SK-N-SH treated with all-trans-retinoic acid at 6 μM for 48 hours (cell line): ENCODE data around the gene OR7G1.

Experiments used
- ATAC-seq: fragments of 200-7000 bp; cut with Tn5 transposase; 3 replicates; pipeline ENCODE4 v1.9.1; 2020; ENCODE audit warnings: mild to moderate bottlenecking, moderate library complexity
- ARNTL ChIP-seq: fragments of 450-650 bp; formaldehyde crosslinking; IDR thresholded peaks from 2 replicates; pipeline ENCODE4 v1.5.0; 2020; ENCODE audit warnings: low read depth, mild to moderate bottlenecking, moderate library complexity, borderline replicate concordance
- BACH2 ChIP-seq: fragments of 250-450 bp; sonication (Bioruptor Pico); IDR thresholded peaks from 2 replicates; pipeline ENCODE4 v1.9.0; 2021; ENCODE audit warnings: mild to moderate bottlenecking, borderline replicate concordance
- CSDC2 ChIP-seq: fragments of 250-450 bp; sonication (Bioruptor Pico); IDR thresholded peaks from 2 replicates; pipeline ENCODE4 v1.5.0; 2020; ENCODE audit warnings: mild to moderate bottlenecking, moderate library complexity
- CSRNP3 ChIP-seq: fragments of 250-450 bp; sonication (Bioruptor Pico); IDR thresholded peaks from 2 replicates; pipeline ENCODE4 v1.5.1; 2021; ENCODE audit warnings: mild to moderate bottlenecking, moderate library complexity
- ESRRG ChIP-seq: fragments of 250-450 bp; sonication (Bioruptor Pico); IDR thresholded peaks from 2 replicates; pipeline ENCODE4 v1.6.1; 2021; ENCODE audit warnings: mild to moderate bottlenecking
- GLIS3 ChIP-seq: fragments of 250-450 bp; sonication (Bioruptor Pico); IDR thresholded peaks from 2 replicates; pipeline ENCODE4 v1.5.0; 2020; ENCODE audit warnings: mild to moderate bottlenecking, moderate library complexity
- ISL1 ChIP-seq: fragments of 250-450 bp; sonication (Bioruptor Pico); IDR thresholded peaks from 2 replicates; pipeline ENCODE4 v2.1.2; 2022; ENCODE audit warnings: mild to moderate bottlenecking, moderate library complexity
- OSR1 ChIP-seq: fragments of 250-450 bp; sonication (Bioruptor Pico); IDR thresholded peaks from 2 replicates; pipeline ENCODE4 v1.8.0; 2022; ENCODE audit warnings: moderate library complexity, mild to moderate bottlenecking, inconsistent platforms
- PATZ1 ChIP-seq: fragments of 250-450 bp; sonication (Bioruptor Pico); IDR thresholded peaks from 2 replicates; pipeline ENCODE4 v1.8.0; 2020; ENCODE audit warnings: mild to moderate bottlenecking, moderate library complexity, borderline replicate concordance
- PPARA ChIP-seq: fragments of 250-450 bp; sonication (Bioruptor Pico); IDR thresholded peaks from 2 replicates; pipeline ENCODE4 v1.5.0; 2020; ENCODE audit warnings: mild to moderate bottlenecking, borderline replicate concordance
- RARB ChIP-seq: fragments of 250-450 bp; sonication (Bioruptor Pico); IDR thresholded peaks from 2 replicates; pipeline ENCODE4 v1.8.0; 2021; ENCODE audit warnings: mild to moderate bottlenecking, moderate library complexity
- SNAI2 ChIP-seq: fragments of 250-450 bp; sonication (Bioruptor Pico); IDR thresholded peaks from 2 replicates; pipeline ENCODE4 v1.5.0; 2020; ENCODE audit warnings: mild to moderate bottlenecking, moderate library complexity
- TCF4 ChIP-seq: fragments of 250-450 bp; sonication (Bioruptor Pico); IDR thresholded peaks from 2 replicates; pipeline ENCODE4 v1.8.0; 2021; ENCODE audit warnings: mild to moderate bottlenecking, moderate library complexity, borderline replicate concordance
- TOX ChIP-seq: fragments of 250-450 bp; sonication (Bioruptor Pico); IDR thresholded peaks from 2 replicates; pipeline ENCODE4 v1.8.0; 2021; ENCODE audit warnings: mild to moderate bottlenecking, moderate library complexity, borderline replicate concordance
- ZC3H10 ChIP-seq: fragments of 250-450 bp; sonication (Bioruptor Pico); IDR thresholded peaks from 2 replicates; pipeline ENCODE4 v1.5.1; 2021; ENCODE audit warnings: mild to moderate bottlenecking, moderate library complexity
- ZFP3 ChIP-seq: fragments of 250-450 bp; sonication (Bioruptor Pico); IDR thresholded peaks from 2 replicates; pipeline ENCODE4 v1.5.0; 2020; ENCODE audit warnings: mild to moderate bottlenecking, moderate library complexity
- ZFP30 ChIP-seq: fragments of 450-650 bp; formaldehyde crosslinking; IDR thresholded peaks from 2 replicates; pipeline ENCODE4 v1.5.0; 2022; ENCODE audit warnings: mild to moderate bottlenecking, moderate library complexity
- ZNF565 ChIP-seq: fragments of 450-650 bp; formaldehyde crosslinking; conservative IDR thresholded peaks from 2 replicates; pipeline ENCODE4 v1.5.0; 2020; ENCODE audit warnings: low read depth, mild to moderate bottlenecking, moderate library complexity
- ZNF70 ChIP-seq: fragments of 450-650 bp; formaldehyde crosslinking; IDR thresholded peaks from 2 replicates; pipeline ENCODE4 v1.5.0; 2020; ENCODE audit warnings: mild to moderate bottlenecking, moderate library complexity
- ZNF8 ChIP-seq: fragments of 450-650 bp; formaldehyde crosslinking; IDR thresholded peaks from 2 replicates; pipeline ENCODE4 v1.5.0; 2020; ENCODE audit warnings: mild to moderate bottlenecking, moderate library complexity
- TF ChIP-seq, protein P1 (sequence below): fragments of 250-450 bp; sonication (Bioruptor Pico); IDR thresholded peaks from 2 replicates; pipeline ENCODE4 v1.8.0; 2021; ENCODE audit warnings: low read depth, mild to moderate bottlenecking, moderate library complexity, borderline replicate concordance
- TF ChIP-seq, protein P2 (sequence below): fragments of 250-450 bp; sonication (Bioruptor Pico); IDR thresholded peaks from 2 replicates; pipeline ENCODE4 v1.5.0; 2020; ENCODE audit warnings: mild to moderate bottlenecking, moderate library complexity

OR7G1 gene

DNA sequence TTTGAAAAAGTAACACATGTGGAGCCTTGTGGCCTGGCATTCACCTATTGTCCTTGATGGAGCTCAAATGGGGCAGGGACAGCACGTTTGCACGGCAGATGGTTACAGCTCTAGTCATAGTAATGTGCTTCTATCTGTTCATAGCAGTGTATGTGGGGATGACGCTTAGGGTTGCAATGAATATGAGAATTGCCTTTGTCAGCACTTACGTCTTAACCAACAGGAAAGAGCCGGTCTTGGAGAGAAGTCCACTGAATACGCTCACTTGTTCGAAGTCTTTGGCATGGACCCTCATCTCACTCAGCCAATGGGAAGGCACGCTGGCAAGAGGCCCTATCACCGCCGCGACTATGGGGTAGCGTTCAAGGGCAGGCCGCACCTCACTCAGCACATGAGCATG is 44.3 kb upstream of the OR7G1 start:
- ATAC-seq, result no peak
- TF ChIP-seq ZNF565 (CRISPR knock-in tag), result no peak
- TF ChIP-seq BACH2 (CRISPR knock-in tag), result no peak
- TF ChIP-seq PPARA, result no peak
- no peak for TF ChIP-seq ARNTL (CRISPR knock-in tag)
- TF ChIP-seq CSDC2, result no peak
- TF ChIP-seq CSRNP3 (CRISPR knock-in tag), result no peak
- no peak for TF ChIP-seq SNAI2 (CRISPR knock-in tag)
- TF ChIP-seq ZC3H10 (CRISPR knock-in tag), result no peak
- TF ChIP-seq ISL1, result no peak
- TF ChIP-seq, protein P1, sequence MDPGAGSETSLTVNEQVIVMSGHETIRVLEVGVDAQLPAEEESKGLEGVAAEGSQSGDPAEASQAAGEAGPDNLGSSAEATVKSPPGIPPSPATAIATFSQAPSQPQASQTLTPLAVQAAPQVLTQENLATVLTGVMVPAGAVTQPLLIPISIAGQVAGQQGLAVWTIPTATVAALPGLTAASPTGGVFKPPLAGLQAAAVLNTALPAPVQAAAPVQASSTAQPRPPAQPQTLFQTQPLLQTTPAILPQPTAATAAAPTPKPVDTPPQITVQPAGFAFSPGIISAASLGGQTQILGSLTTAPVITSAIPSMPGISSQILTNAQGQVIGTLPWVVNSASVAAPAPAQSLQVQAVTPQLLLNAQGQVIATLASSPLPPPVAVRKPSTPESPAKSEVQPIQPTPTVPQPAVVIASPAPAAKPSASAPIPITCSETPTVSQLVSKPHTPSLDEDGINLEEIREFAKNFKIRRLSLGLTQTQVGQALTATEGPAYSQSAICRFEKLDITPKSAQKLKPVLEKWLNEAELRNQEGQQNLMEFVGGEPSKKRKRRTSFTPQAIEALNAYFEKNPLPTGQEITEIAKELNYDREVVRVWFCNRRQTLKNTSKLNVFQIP (CRISPR knock-in tag), result no peak
- TF ChIP-seq GLIS3, result no peak
- no peak for TF ChIP-seq RARB (CRISPR knock-in tag)
- TF ChIP-seq TOX, result no peak
- TF ChIP-seq ZNF70, result no peak
- TF ChIP-seq ZFP30, result no peak
- no peak for TF ChIP-seq ZFP3 (CRISPR knock-in tag)
- TF ChIP-seq ESRRG (CRISPR knock-in tag), result no peak
- TF ChIP-seq, all 23 proteins: peak for 0

DNA sequence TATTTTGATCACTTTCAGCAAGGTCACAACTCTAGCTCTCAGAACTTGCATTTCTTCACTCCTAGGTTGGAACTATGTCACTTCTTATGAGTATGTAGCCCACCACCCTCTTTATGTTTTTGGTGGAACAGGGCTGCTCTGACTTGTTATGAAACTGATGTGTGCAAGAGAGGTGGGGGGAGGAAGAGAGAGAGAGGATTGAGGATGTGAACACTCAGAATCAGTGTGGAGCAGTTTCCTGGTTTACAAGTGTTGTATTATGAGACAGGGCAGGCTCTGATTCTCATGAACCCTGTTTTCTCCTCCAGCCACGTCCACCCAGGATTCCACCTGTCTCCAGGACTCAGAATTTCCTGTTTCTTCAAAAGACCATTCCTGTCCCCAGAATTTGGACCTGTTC is 40.7 kb upstream of the OR7G1 start:
- TF ChIP-seq ZNF8 (CRISPR knock-in tag) (no peak), RARB (CRISPR knock-in tag) (no peak), ARNTL (CRISPR knock-in tag) (no peak), TCF4 (CRISPR knock-in tag) (no peak), ZC3H10 (CRISPR knock-in tag) (no peak), GLIS3 (no peak), ZFP3 (CRISPR knock-in tag) (no peak)
- TF ChIP-seq, protein P1 (CRISPR knock-in tag), result no peak
- TF ChIP-seq, protein P2, sequence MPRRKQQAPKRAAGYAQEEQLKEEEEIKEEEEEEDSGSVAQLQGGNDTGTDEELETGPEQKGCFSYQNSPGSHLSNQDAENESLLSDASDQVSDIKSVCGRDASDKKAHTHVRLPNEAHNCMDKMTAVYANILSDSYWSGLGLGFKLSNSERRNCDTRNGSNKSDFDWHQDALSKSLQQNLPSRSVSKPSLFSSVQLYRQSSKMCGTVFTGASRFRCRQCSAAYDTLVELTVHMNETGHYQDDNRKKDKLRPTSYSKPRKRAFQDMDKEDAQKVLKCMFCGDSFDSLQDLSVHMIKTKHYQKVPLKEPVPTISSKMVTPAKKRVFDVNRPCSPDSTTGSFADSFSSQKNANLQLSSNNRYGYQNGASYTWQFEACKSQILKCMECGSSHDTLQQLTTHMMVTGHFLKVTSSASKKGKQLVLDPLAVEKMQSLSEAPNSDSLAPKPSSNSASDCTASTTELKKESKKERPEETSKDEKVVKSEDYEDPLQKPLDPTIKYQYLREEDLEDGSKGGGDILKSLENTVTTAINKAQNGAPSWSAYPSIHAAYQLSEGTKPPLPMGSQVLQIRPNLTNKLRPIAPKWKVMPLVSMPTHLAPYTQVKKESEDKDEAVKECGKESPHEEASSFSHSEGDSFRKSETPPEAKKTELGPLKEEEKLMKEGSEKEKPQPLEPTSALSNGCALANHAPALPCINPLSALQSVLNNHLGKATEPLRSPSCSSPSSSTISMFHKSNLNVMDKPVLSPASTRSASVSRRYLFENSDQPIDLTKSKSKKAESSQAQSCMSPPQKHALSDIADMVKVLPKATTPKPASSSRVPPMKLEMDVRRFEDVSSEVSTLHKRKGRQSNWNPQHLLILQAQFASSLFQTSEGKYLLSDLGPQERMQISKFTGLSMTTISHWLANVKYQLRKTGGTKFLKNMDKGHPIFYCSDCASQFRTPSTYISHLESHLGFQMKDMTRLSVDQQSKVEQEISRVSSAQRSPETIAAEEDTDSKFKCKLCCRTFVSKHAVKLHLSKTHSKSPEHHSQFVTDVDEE (CRISPR knock-in tag), result no peak
- no peak for ATAC-seq

DNA sequence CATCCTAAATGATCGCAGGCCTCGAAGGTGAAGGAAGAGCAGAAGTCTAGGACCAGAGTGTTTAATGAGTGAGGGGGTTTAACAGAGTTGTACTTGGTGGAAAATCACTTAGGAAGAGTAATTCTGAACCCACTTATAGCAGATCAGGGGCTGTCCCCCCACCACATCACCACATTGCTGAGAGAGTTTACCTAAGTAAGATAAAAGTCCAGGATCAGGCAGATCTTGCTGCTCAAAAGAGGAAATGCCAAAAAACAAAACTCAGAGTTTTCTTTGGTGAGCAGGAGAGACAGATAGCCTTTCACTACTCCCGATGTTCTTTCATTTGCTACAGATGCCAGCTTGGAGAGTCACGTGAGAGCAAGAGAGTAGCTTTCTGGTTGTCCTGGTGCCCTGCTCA is 40.0 kb upstream of the OR7G1 start:
- TF ChIP-seq ZC3H10 (CRISPR knock-in tag) (no peak), ZFP30 (no peak), PATZ1 (CRISPR knock-in tag) (no peak), ESRRG (CRISPR knock-in tag) (no peak), TCF4 (CRISPR knock-in tag) (no peak), ZNF70 (no peak), GLIS3 (no peak), OSR1 (no peak), ZFP3 (CRISPR knock-in tag) (no peak), ZNF8 (CRISPR knock-in tag) (no peak), BACH2 (CRISPR knock-in tag) (no peak), CSRNP3 (CRISPR knock-in tag) (no peak), RARB (CRISPR knock-in tag) (no peak)
- TF ChIP-seq, all 23 proteins: peak for 0
- no peak for ATAC-seq
